ENCODE measurements around the gene RBAK.
A peak's percentile ranks its signal among the peaks of the same experiment; 100 is the strongest.
"Not testable (repeated sequence)": the region's sequence is repeated elsewhere in the genome, so short reads cannot be mapped to it uniquely, and the experiment has no call there.

RBAK gene

GRCh38 chr7:5045558-5046396 is at the start of gene RBAK:
TSS of gene RBAK (plus strand) at chr7:5045860. CDS start at chr7:5048077, 2,217 bp downstream.
- DNase-seq (ENCODE audit: insufficient read length, low spot score), result peak; percentile 93
- peak; percentile 93 for TF ChIP-seq POLR2A (IDR thresholded peaks at IDR 0.05; ENCODE audit: low read depth, low read length)
- FAIRE-seq, result no peak

- DNase-seq (ENCODE audit: insufficient read length, low spot score) (no peak), FAIRE-seq (no peak)
- no peak for TF ChIP-seq POLR2A (IDR thresholded peaks at IDR 0.05; ENCODE audit: low read depth, low read length)
Observed at GRCh38 chr7:4996696-4997222, 48.9 kb upstream of the RBAK start.

GRCh38 chr7:4998244-4998643 is 47.4 kb upstream of the RBAK start:
- no peak for TF ChIP-seq POLR2A (IDR thresholded peaks at IDR 0.05; ENCODE audit: low read depth, low read length)
- DNase-seq (ENCODE audit: insufficient read length, low spot score) (no peak), FAIRE-seq (no peak)

- FAIRE-seq (no peak), DNase-seq (ENCODE audit: insufficient read length, low spot score) (no peak)
- no peak for TF ChIP-seq POLR2A (IDR thresholded peaks at IDR 0.05; ENCODE audit: low read depth, low read length)
Observed at GRCh38 chr7:4998910-4999309, 46.8 kb upstream of the RBAK start.

- FAIRE-seq (no peak), DNase-seq (ENCODE audit: insufficient read length, low spot score) (no peak)
- no peak for TF ChIP-seq POLR2A (IDR thresholded peaks at IDR 0.05; ENCODE audit: low read depth, low read length)
Observed at GRCh38 chr7:4999369-4999950, 46.2 kb upstream of the RBAK start.

GRCh38 chr7:5001003-5001402 is 44.7 kb upstream of the RBAK start:
- no peak for DNase-seq (ENCODE audit: insufficient read length, low spot score)
- no peak for TF ChIP-seq POLR2A (IDR thresholded peaks at IDR 0.05; ENCODE audit: low read depth, low read length)
- FAIRE-seq, result no peak

GRCh38 chr7:5001911-5002310 is 43.7 kb upstream of the RBAK start:
- no peak for DNase-seq (ENCODE audit: insufficient read length, low spot score)
- no peak for FAIRE-seq
- TF ChIP-seq POLR2A (IDR thresholded peaks at IDR 0.05; ENCODE audit: low read depth, low read length), result no peak

- DNase-seq (ENCODE audit: insufficient read length, low spot score) (no peak), FAIRE-seq (no peak)
- no peak for TF ChIP-seq POLR2A (IDR thresholded peaks at IDR 0.05; ENCODE audit: low read depth, low read length)
Observed at GRCh38 chr7:5005066-5005465, 40.6 kb upstream of the RBAK start.

GRCh38 chr7:5012985-5013384 is 32.7 kb upstream of the RBAK start:
- TF ChIP-seq POLR2A (IDR thresholded peaks at IDR 0.05; ENCODE audit: low read depth, low read length), result no peak
- DNase-seq (ENCODE audit: insufficient read length, low spot score) (no peak), FAIRE-seq (no peak)

- not testable (repeated sequence) for FAIRE-seq; DNase-seq (ENCODE audit: insufficient read length, low spot score)
Observed at GRCh38 chr7:5015936-5016335, 29.7 kb upstream of the RBAK start.

- DNase-seq (ENCODE audit: insufficient read length, low spot score); FAIRE-seq: not testable (repeated sequence)
Observed at GRCh38 chr7:5017626-5018025, 28.0 kb upstream of the RBAK start.

- TF ChIP-seq POLR2A (IDR thresholded peaks at IDR 0.05; ENCODE audit: low read depth, low read length), result no peak
- DNase-seq (ENCODE audit: insufficient read length, low spot score) (no peak), FAIRE-seq (no peak)
Observed at GRCh38 chr7:5020098-5020497, 25.6 kb upstream of the RBAK start.

GRCh38 chr7:5020976-5021550 is 24.6 kb upstream of the RBAK start:
- not testable (repeated sequence) for DNase-seq (ENCODE audit: insufficient read length, low spot score); FAIRE-seq

- DNase-seq (ENCODE audit: insufficient read length, low spot score); FAIRE-seq: not testable (repeated sequence)
Observed at GRCh38 chr7:5023626-5024025, 22.0 kb upstream of the RBAK start.

- not testable (repeated sequence) for FAIRE-seq; DNase-seq (ENCODE audit: insufficient read length, low spot score)
Observed at GRCh38 chr7:5027796-5028410, 17.8 kb upstream of the RBAK start.

- DNase-seq (ENCODE audit: insufficient read length, low spot score); FAIRE-seq: not testable (repeated sequence)
Observed at GRCh38 chr7:5033186-5033585, 12.5 kb upstream of the RBAK start.
